HepG2 (cell line): ENCODE results near the gene NFYC.

Source experiments
- BHLHE40 ChIP-seq: IDR thresholded peaks from 2 replicates; pipeline ENCODE4 v1.6.1; 2011; ENCODE audit warnings: low read length, improper control_type of control experiment
- MYC ChIP-seq: sonication (generic); formaldehyde crosslinking; IDR thresholded peaks from 2 replicates; pipeline ENCODE4 v1.9.0; 2021; ENCODE audit warnings: missing genetic modification reagents, borderline replicate concordance
- TBP ChIP-seq: sonication (generic); formaldehyde crosslinking; IDR thresholded peaks from 2 replicates; pipeline ENCODE4 v1.5.0; 2020; ENCODE audit warnings: missing genetic modification reagents
- U2AF2 ChIP-seq: fragments of 200-400 bp; formaldehyde crosslinking; IDR thresholded peaks from 2 replicates; pipeline ENCODE4 v1.6.1; 2017; ENCODE audit warnings: low read depth, mild to moderate bottlenecking, low read length
- XRCC5 ChIP-seq: fragments of 200-400 bp; formaldehyde crosslinking; optimal IDR thresholded peaks from 2 replicates; pipeline ENCODE3; 2017; ENCODE audit warnings: mild to moderate bottlenecking, low read length
- ZBTB39 ChIP-seq: sonication (generic); formaldehyde crosslinking; IDR thresholded peaks from 2 replicates; pipeline ENCODE4 v1.5.0; 2020; ENCODE audit warnings: missing genetic modification reagents
- ZNF354B ChIP-seq: sonication (generic); formaldehyde crosslinking; IDR thresholded peaks from 2 replicates; pipeline ENCODE4 v1.8.0; 2022; ENCODE audit warnings: mild to moderate bottlenecking, missing genetic modification reagents
- ZNF549 ChIP-seq: sonication (generic); formaldehyde crosslinking; IDR thresholded peaks from 2 replicates; pipeline ENCODE4 v1.5.0; 2020; ENCODE audit warnings: missing genetic modification reagents
- ZSCAN22 ChIP-seq: sonication (generic); formaldehyde crosslinking; IDR thresholded peaks from 2 replicates; pipeline ENCODE4 v1.4.0; 2020; ENCODE audit warnings: mild to moderate bottlenecking, missing genetic modification reagents
- ZSCAN29 ChIP-seq: sonication (generic); formaldehyde crosslinking; conservative IDR thresholded peaks from 2 replicates; pipeline ENCODE4 v1.4.0; 2020; ENCODE audit warnings: mild to moderate bottlenecking, missing genetic modification reagents

GRCh38 chr1:40648928-40649591 lies 42.4 kb upstream of the NFYC start:
- TF ChIP-seq MYC (CRISPR knock-in tag) = no peak
- no peak for TF ChIP-seq ZSCAN29 (CRISPR knock-in tag)
- no peak for TF ChIP-seq U2AF2
- TF ChIP-seq ZNF354B (CRISPR knock-in tag) = no peak
- TF ChIP-seq BHLHE40 = no peak
- no peak for TF ChIP-seq XRCC5
- no peak for TF ChIP-seq TBP (CRISPR knock-in tag)
- no peak for TF ChIP-seq ZBTB39 (CRISPR knock-in tag)
- TF ChIP-seq ZNF549 = no peak
- no peak for TF ChIP-seq ZSCAN22 (CRISPR knock-in tag)
